VCaP (cell line): ENCODE measurements around the gene PTPN14.

ENCODE experiments used
- H3K27ac ChIP-seq: fragments of 450-650 bp; 2 replicates; pipeline ENCODE4 v1.5.1; 2017
- CTCF ChIP-seq: fragments of 450-650 bp; conservative IDR thresholded peaks from 2 replicates; pipeline ENCODE4 v1.5.1; 2017; ENCODE audit warnings: mild to moderate bottlenecking, moderate library complexity

The PTPN14 gene

GRCh38 chr1:214367841-214368240 is 183.6 kb downstream of the PTPN14 start:
- no peak overlapping the region for H3K27ac ChIP-seq
- TF ChIP-seq CTCF: no peak

- H3K27ac ChIP-seq: no peak overlapping the region
- TF ChIP-seq CTCF: no peak
These were observed 186.6 kb downstream of the PTPN14 start for GRCh38 chr1:214364786-214365295.

GRCh38 chr1:214364386-214364785 is 187.0 kb downstream of the PTPN14 start:
- no peak overlapping the region for H3K27ac ChIP-seq
- TF ChIP-seq CTCF: no peak

GRCh38 chr1:214363386-214363785 is 188.0 kb downstream of the PTPN14 start:
- no peak for TF ChIP-seq CTCF
- no peak overlapping the region for H3K27ac ChIP-seq

GRCh38 chr1:214362188-214362882 is 189.1 kb downstream of the PTPN14 start:
- H3K27ac ChIP-seq: no peak overlapping the region
- no peak for TF ChIP-seq CTCF

- no peak overlapping the region for H3K27ac ChIP-seq
- no peak for TF ChIP-seq CTCF
These were observed 189.8 kb downstream of the PTPN14 start for GRCh38 chr1:214361636-214362035.

GRCh38 chr1:214360525-214361164 is 190.8 kb downstream of the PTPN14 start:
- no peak for TF ChIP-seq CTCF
- H3K27ac ChIP-seq: no peak overlapping the region
